GM12878 (cell line): ENCODE measurements around the gene WDR93.

Experiments used
- EZH2 ChIP-seq: IDR thresholded peaks from 2 replicates; pipeline ENCODE4 v1.6.1; 2012; ENCODE audit warnings: low read depth, mild to moderate bottlenecking, control low read depth, inconsistent platforms, low read length, borderline replicate concordance; ENCODE audit not compliant: control insufficient read depth
- RAD21 ChIP-seq: IDR thresholded peaks from 2 replicates; pipeline ENCODE4 v1.6.1; 2011; ENCODE audit warnings: mild to moderate bottlenecking, low read depth, low read length, moderate library complexity; ENCODE audit not compliant: insufficient read depth
- RBBP5 ChIP-seq: fragments of 200-600 bp; sonication (generic); conservative IDR thresholded peaks from 2 replicates; pipeline ENCODE4 v1.6.1; 2016
- SRF ChIP-seq, 2 experiments: IDR thresholded peaks; 2 replicates each; pipeline ENCODE4 v1.6.1; 2011; ENCODE audit warnings: low read depth in 2 of 2, low read length in 2 of 2, mild to moderate bottlenecking in 1 of 2, moderate library complexity in 1 of 2
- YY1 ChIP-seq: IDR thresholded peaks from 2 replicates; pipeline ENCODE4 v1.6.1; 2011; ENCODE audit warnings: low read depth, mild to moderate bottlenecking, low read length
- TF ChIP-seq, protein P1 (sequence below): IDR thresholded peaks from 2 replicates; pipeline ENCODE4 v1.6.1; 2012; ENCODE audit warnings: mild to moderate bottlenecking, low read depth, low read length
- TF ChIP-seq, protein P2 (sequence below): fragments of 450-650 bp; IDR thresholded peaks from 2 replicates; pipeline ENCODE4 v1.6.1; 2017; ENCODE audit warnings: mild to moderate bottlenecking, low read depth, inconsistent platforms; ENCODE audit not compliant: poor library complexity, severe bottlenecking

DNA sequence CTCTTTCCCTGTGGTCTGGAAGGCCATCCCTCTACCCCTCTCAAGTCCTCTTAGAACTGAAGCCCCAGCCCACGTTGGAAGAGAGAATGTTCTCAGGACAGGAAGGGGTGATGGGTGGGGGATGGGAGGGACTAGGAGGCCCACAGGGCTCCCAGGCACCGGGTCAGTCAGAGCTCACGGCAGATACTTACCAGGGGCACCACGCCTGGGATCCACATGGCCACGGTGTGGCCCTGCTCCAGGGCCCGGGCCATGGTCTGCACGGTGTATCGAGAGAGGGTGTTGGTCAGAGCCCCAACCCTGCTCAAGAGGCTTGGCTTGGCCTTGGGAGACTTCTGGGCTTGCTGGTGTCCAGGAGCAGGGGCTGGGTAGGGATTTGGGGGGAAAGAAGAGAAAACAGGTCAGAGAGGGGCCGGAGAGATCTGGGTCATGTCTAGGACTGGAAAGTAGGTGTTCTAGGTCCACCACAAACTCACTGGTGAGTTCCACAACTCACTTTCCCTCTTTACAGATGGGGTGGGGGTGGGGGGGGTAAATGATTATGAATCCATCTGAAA is 21.2 kb upstream of the WDR93 start:
- TF ChIP-seq, protein P1, sequence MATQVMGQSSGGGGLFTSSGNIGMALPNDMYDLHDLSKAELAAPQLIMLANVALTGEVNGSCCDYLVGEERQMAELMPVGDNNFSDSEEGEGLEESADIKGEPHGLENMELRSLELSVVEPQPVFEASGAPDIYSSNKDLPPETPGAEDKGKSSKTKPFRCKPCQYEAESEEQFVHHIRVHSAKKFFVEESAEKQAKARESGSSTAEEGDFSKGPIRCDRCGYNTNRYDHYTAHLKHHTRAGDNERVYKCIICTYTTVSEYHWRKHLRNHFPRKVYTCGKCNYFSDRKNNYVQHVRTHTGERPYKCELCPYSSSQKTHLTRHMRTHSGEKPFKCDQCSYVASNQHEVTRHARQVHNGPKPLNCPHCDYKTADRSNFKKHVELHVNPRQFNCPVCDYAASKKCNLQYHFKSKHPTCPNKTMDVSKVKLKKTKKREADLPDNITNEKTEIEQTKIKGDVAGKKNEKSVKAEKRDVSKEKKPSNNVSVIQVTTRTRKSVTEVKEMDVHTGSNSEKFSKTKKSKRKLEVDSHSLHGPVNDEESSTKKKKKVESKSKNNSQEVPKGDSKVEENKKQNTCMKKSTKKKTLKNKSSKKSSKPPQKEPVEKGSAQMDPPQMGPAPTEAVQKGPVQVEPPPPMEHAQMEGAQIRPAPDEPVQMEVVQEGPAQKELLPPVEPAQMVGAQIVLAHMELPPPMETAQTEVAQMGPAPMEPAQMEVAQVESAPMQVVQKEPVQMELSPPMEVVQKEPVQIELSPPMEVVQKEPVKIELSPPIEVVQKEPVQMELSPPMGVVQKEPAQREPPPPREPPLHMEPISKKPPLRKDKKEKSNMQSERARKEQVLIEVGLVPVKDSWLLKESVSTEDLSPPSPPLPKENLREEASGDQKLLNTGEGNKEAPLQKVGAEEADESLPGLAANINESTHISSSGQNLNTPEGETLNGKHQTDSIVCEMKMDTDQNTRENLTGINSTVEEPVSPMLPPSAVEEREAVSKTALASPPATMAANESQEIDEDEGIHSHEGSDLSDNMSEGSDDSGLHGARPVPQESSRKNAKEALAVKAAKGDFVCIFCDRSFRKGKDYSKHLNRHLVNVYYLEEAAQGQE = no peak
- no peak for TF ChIP-seq SRF (IDR thresholded peaks at IDR 0.05; ENCODE audit: low read depth in 2 of 2, low read length in 2 of 2)
- TF ChIP-seq, protein P2, sequence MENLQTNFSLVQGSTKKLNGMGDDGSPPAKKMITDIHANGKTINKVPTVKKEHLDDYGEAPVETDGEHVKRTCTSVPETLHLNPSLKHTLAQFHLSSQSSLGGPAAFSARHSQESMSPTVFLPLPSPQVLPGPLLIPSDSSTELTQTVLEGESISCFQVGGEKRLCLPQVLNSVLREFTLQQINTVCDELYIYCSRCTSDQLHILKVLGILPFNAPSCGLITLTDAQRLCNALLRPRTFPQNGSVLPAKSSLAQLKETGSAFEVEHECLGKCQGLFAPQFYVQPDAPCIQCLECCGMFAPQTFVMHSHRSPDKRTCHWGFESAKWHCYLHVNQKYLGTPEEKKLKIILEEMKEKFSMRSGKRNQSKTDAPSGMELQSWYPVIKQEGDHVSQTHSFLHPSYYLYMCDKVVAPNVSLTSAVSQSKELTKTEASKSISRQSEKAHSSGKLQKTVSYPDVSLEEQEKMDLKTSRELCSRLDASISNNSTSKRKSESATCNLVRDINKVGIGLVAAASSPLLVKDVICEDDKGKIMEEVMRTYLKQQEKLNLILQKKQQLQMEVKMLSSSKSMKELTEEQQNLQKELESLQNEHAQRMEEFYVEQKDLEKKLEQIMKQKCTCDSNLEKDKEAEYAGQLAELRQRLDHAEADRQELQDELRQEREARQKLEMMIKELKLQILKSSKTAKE = no peak
- no peak for TF ChIP-seq YY1
- TF ChIP-seq EZH2 = no peak
- TF ChIP-seq RBBP5 = no peak
- no peak for TF ChIP-seq RAD21
